NCI-H1048 (cell line): ENCODE measurements around the gene MIDN.
A peak's percentile ranks its signal among the peaks of the same experiment; 100 is the strongest.
"Not testable (repeated sequence)": the region's sequence is repeated elsewhere in the genome, so short reads cannot be mapped to it uniquely, and the experiment has no call there.

Source experiments
- DNase-seq: peaks from one replicate; lab custom pipeline; 2025; lab: John Stamatoyannopoulos, UW

Gene MIDN

GRCh38 chr19:1248139-1248785 is at the start of gene MIDN:
Gene MIDN, plus strand, starts transcription at chr19:1248583. Its CDS starts 1,714 bp downstream, at chr19:1250297.
- DNase-seq: peak; percentile 71

- DNase-seq: no peak
These were observed 48.9 kb upstream of the MIDN start for GRCh38 chr19:1199531-1199930.

- not testable (repeated sequence) for DNase-seq
These were observed 47.8 kb upstream of the MIDN start for GRCh38 chr19:1200614-1201013.

GRCh38 chr19:1205114-1206099 is 43.0 kb upstream of the MIDN start, which contains the start of gene STK11:
Gene STK11, plus strand, starts transcription at chr19:1205778. Its CDS starts 1,136 bp downstream, at chr19:1206914.
- DNase-seq: peak; percentile 93

- DNase-seq: no peak
These were observed 42.1 kb upstream of the MIDN start for GRCh38 chr19:1206150-1206863.

- DNase-seq: no peak
These were observed 41.4 kb upstream of the MIDN start for GRCh38 chr19:1206864-1207450.

- DNase-seq: not testable (repeated sequence)
These were observed 39.6 kb upstream of the MIDN start for GRCh38 chr19:1208830-1209229.

- no peak for DNase-seq
These were observed 38.2 kb upstream of the MIDN start for GRCh38 chr19:1210227-1210538.

GRCh38 chr19:1211494-1212234 is 36.7 kb upstream of the MIDN start:
- DNase-seq: no peak

GRCh38 chr19:1213391-1214286 is 34.7 kb upstream of the MIDN start:
- no peak for DNase-seq

GRCh38 chr19:1214299-1214861 is 34.0 kb upstream of the MIDN start:
- no peak for DNase-seq

GRCh38 chr19:1214862-1215731 is 33.3 kb upstream of the MIDN start:
- no peak for DNase-seq

GRCh38 chr19:1216756-1217155 is 31.6 kb upstream of the MIDN start:
- DNase-seq: no peak

GRCh38 chr19:1217366-1217765 is 31.0 kb upstream of the MIDN start:
- DNase-seq: no peak

GRCh38 chr19:1218751-1219567 is 29.4 kb upstream of the MIDN start:
- no peak for DNase-seq

- no peak for DNase-seq
These were observed 28.5 kb upstream of the MIDN start for GRCh38 chr19:1219786-1220476.

- no peak for DNase-seq
These were observed 27.9 kb upstream of the MIDN start for GRCh38 chr19:1220477-1220930.
